MV-4-11 (cell line): ENCODE results near the gene TCF12.

Source experiments
- DNase-seq: peaks from one replicate; lab custom pipeline; 2025; lab: John Stamatoyannopoulos, UW

The TCF12 gene

GRCh38 chr15:56918046-56918938 is at the start of gene TCF12:
TSS of gene TCF12 (plus strand) at chr15:56918644. CDS start at chr15:56919914, 1,270 bp downstream.
- DNase-seq, result peak; percentile 83

DNA sequence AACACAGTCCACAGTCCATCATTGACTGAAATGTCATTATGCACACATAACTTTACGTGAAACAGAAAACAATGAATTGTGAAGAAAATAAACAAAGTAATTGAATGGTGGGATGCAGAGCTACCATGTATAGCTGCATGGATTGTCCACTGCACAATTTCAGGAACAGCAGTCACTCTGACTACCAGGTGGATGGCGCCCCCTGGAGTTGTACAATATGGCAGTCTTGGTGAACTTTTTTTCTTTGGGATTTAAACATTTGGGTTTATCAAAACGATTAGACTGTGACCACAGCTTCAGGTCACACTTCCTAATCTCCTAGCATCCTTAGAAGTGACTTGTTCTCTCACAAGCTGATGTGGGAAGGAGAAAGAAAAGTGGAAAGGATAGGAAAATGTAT is 48.9 kb upstream of the TCF12 start:
- DNase-seq, result peak; percentile 27

DNA sequence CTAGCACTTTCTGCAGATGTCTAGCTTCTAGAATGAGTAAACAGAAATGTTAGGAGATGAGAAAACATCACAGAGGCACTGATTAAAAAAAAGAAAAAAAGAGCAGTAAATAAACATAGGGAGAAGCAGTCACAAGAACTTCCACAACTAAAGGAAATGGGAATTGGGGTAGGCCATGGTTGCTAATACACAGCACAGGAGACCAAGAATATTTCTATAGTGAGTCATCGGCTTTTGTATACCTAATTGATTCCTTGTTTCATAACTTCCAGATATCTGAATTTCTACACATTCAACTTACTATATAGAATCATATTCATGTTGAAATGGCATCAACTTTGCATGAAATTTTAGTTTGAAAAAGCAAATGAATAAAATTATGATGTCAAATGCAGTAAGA is 47.3 kb upstream of the TCF12 start:
- no peak for DNase-seq

- DNase-seq, result no peak
Measured at GRCh38 chr15:56871867-56872266, 46.6 kb upstream of the TCF12 start.

- peak; percentile 57 for DNase-seq
Measured at GRCh38 chr15:56877255-56877970, 41.0 kb upstream of the TCF12 start.

- DNase-seq, result no peak
Measured at GRCh38 chr15:56879502-56879901, 38.9 kb upstream of the TCF12 start.

DNA sequence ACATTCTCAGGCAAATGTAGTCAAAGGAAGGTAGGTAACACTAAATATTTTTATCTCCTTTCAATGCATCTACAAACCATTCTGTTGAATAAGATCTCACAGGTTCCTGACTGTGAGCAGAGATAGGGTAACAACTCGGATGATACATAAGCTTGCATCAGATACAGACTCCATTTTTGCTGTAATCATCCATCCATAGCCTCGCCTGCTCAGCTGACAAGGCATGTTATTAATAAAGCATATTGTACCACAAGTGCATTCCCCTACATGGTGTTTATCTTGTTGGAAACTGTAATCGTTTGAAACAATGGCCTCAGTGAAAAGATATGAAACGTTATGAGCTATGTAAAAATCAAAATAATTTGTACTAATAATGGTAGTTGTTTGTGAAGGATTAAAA is 35.4 kb upstream of the TCF12 start:
- DNase-seq, result no peak

DNA sequence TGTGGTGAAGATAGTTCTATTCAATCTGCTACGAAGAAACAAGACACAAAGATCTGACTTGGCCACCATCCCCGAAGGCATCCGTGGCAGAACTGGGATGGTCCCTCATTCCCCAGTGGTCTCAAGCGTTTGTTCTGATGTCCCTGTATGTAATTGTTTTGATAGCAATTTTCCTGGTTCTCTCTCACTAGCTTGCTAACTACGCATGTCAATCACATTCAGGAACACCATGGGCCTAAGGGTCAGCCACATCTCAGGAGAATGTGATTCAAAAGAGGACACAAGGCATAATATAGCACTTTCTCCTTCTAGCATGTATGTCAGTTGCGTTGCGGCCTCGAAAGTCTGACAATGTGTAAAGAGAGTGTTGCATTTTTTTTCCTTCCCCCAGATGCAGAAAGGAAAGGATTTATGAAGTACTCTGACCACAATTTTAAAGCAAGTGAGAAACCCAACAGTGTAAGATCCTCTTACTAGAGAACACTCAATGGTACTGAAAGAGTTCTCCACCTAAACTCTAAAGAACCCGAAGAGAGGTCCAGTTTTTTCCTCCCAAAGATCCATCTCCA is 32.0 kb upstream of the TCF12 start:
- peak; percentile 40 for DNase-seq

DNA sequence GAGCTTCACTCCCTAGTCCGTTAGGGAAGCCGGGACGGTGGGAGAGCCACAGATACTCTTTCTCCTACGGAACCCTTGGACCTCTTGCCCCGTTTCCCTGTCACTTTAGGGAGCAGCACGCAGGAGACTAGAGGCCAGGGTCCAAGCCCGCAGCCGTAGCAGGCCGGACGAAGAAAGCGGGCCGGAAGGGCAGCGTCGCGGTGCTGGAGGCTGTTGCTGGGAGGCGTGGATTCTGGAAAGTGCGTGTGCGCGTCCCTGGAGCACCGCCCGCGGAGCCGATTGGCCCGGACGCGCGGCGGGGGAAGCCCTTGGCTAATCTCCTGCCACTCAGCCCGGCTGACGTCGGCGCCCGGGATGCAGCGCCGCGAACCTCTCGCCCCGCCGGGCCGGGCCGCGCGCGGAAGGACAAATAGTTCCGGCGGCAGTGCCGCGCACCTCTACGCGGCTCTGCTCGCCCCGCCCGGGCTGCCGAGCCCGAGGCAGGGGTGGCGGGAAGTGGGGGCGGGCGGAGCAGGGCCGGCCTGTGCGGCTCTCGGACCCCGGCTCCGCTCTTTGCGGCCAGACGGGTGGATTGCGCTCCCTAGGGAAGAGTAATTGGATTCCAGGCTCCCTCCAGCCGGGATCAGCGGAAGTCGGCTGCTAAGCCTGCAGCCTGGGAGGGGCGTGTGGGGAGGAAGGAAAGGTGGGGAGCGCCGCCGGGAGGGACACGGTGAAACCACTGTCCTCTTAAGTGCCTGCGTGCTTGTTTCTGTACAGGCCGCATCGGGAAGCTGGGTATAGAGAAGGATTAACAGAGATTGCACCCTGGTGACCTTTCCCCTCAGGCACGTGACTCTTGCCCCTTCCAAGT is 31.3 kb upstream of the TCF12 start:
- DNase-seq, result peak; percentile 84

- DNase-seq, result no peak
Measured at GRCh38 chr15:56887782-56888438, 30.5 kb upstream of the TCF12 start.

DNA sequence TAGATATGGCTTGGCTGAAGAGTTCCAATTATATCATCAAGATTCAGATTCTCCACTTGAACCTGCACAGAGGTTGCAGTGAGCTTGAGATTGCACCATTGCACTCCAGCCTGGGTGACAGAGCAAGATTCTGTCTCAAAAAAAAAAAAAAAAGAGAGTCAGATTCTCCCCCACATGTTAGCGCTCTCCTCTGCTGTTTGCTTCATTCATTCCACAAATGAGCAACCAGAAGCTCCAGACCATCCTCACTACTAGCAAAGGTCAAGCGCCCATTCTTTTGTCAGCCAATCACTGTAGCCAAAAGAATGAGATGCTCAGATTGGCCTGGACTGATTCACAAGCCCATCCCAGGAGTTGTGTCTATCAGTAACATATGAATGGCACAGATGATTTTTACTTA is 28.4 kb upstream of the TCF12 start:
- DNase-seq, result no peak

DNA sequence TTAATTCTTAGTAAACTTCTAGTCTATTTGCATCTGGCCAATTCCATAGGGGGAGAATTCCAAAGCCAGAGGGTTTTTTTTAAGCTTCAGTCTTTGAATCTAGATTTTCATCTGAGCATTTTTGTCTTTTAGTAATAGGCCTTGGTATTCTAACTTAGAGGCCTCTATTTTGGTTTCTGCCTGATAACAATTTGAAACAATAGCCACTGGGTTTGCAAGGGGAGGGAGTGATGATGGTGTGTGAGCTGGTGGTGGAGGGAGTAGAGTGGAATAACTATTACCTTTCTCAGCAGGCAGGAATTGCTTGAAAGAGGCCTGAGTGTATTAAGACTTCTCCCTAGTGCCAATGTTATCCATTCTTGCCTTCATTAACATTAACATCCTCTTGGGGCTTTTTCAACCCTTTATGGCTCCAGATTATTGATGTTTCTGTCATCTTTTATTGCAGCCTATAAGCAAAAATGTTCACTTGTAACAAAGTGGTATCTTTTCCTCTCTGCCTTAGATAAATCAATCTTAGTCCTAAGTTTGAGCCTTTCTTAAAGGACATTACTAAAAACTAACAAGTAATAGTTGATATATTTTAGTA is 26.5 kb upstream of the TCF12 start:
- DNase-seq, result no peak

DNA sequence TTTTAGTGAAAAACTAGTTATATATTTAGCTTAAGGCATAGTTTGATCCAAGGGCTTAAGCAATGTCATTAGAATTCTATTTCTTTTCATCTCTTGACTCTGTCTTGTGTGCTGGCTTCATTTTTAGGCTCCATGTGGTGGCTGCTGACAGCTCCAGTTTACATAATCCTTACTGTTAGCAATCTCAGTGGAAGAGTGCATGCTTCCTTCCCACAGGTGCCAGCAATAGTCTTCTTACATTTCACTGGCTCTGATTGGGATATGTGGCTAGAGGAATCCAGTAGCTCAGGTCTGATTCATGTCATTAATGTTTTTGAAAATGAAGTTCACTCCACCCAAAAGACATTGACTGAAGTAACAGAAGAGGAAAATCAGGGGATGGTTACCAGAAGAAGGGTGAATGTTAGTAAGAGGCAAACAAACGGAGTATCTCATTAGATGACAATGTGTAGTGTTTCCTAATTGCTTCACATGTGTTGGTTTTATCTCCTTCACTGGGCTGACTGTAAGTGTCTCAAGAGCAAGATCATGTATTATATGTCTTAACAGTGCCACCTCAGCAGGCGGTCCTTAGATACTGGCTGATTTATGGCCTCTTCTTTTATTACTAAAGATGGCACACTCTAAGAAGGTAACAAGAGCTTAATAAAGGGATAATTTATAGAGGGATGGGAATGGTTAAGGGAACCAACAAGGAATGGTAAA is 25.6 kb upstream of the TCF12 start:
- no peak for DNase-seq

DNA sequence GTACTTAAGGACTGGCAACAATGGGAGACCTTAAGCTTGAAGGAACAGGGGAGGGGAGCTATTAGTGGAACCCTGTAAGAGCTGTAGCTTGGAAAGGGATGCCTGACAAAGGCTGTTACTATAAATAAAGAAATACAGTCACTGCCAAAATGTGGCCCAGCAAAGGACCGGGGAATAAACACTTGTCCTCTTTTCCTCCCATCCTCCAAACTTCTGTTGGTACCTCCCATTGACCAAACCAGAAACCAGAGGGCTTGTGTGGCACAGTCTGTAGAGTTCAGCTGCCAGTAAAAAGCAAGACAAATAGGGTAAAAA is 25.1 kb upstream of the TCF12 start:
- DNase-seq, result no peak

GRCh38 chr15:56894601-56895000 is 23.8 kb upstream of the TCF12 start:
- no peak for DNase-seq

GRCh38 chr15:56901931-56902330 is 16.5 kb upstream of the TCF12 start:
- no peak for DNase-seq

DNA sequence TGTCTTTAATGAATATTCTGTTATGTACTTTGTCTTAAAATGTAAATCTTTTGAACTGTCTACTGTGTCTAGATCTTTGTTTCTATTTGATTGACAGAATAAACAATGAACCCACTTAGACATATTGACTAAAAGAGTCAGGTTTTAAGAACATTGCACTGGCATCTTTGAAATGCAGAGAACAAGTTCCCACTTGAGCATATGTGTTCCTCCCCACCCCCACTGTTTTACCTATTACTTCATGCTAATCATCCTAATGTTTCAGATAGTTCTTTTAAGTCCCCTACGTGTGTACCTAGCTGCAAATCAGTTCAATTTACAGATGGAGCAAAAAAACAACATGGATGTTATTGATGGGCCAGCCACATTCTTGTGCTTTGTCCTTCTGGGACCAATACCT is 11.7 kb upstream of the TCF12 start:
- no peak for DNase-seq

DNA sequence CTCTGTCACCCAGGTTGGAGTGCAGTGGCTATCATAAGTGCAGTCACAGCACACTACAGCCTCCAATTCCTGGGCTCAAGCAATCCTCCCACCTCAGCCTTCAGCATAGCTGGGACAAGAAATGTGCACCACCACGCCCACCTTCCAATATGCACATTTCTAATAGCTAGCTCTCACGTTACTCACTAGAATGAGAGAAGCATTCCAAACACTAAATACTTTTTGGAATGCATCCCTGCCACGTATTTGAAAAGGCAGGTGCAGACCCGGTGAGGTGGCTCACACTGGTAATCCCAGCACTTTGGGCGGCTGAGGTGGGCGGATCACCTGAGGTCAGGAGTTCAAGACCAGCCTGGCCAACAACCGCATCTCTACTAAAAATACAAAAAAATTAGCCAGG is 7.6 kb upstream of the TCF12 start:
- DNase-seq, result no peak

DNA sequence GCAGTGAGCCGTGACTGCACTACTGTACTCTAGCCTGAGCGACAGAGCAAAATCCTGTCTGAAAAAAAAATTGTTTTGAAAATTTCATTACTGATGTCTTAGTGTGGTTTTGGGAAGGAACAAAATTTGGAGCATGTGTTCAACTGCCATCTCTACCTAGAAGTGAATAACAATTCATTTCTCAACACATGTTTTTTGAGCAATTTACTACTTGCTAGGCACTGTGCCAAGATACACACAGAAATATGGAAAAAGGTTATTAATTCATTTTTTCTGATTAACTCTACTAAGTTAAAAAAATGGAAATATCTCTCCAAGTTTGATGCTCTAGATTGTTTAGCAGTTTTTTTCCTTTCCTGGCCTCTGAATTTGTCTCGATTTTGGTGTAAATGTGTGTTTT is 5.2 kb upstream of the TCF12 start:
- no peak for DNase-seq

DNA sequence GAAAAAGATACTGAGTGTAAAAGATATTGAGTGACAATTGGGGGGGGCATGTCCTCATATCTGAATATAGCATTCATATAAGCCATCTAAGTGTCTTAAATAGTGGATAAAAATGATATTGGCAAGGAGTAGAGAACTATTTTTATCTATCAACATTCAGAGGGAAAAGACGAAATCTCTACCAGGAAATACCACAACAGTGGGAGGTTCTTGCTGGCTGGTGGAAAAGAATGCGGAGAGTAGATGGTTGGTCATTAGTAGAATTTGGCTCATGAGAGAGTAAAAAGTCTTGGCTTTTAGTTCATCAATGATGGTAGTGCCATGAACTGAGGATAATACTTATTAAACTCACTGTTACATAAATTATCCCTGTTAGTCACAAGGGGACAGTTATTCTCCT is 4.8 kb upstream of the TCF12 start:
- DNase-seq, result no peak

DNA sequence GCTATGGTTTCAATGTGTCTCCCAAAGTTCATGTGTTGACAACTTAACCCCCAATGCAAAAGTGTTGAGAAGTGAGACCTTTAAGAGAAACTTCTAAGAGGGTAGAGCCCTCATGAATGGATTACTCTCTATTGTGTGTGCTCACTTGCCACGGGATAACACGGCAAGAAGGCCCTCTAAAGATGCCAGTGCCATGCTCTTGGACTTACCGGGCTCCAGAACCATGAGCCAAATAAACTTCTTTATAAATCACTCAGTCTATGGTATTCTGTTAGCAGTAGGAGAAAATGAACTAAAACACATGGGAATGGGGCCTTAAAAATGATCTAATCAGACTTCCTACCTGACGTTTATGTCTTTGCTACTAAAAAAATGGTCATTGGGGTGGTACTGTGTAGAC is 2.6 kb upstream of the TCF12 start:
- no peak for DNase-seq
